Measurements from ENCODE around the gene LY6G6D.

GRCh38 chr6:31710523-31711219 lies 4.5 kb upstream of the LY6G6D start:
- TF ChIP-seq CTCF (IDR thresholded peaks at IDR 0.05; ENCODE audit: low read depth, low read length, missing input control): no peak
- TF ChIP-seq TAF1 (conservative IDR thresholded peaks at IDR 0.05): no peak
- no peak for TF ChIP-seq FOXA1 (IDR thresholded peaks at IDR 0.05)
- TF ChIP-seq JUND (IDR thresholded peaks at IDR 0.05): no peak
- no peak for TF ChIP-seq RXRA (IDR thresholded peaks at IDR 0.05)
- no peak for TF ChIP-seq ATF3 (IDR thresholded peaks at IDR 0.05)
- TF ChIP-seq ZBTB33 (IDR thresholded peaks at IDR 0.05): no peak
- no peak for TF ChIP-seq SP1 (IDR thresholded peaks at IDR 0.05)
- TF ChIP-seq REST (IDR thresholded peaks at IDR 0.05): no peak
- no peak for TF ChIP-seq EGR1 (IDR thresholded peaks at IDR 0.05; ENCODE audit: low read depth in 2 of 2)
- TF ChIP-seq YY1 (IDR thresholded peaks at IDR 0.05): no peak
